ENCODE measurements around the gene NPIPB8.
"Not testable (repeated sequence)": the region's sequence is repeated elsewhere in the genome, so short reads cannot be mapped to it uniquely, and the experiment has no call there.

NPIPB8 gene

DNA sequence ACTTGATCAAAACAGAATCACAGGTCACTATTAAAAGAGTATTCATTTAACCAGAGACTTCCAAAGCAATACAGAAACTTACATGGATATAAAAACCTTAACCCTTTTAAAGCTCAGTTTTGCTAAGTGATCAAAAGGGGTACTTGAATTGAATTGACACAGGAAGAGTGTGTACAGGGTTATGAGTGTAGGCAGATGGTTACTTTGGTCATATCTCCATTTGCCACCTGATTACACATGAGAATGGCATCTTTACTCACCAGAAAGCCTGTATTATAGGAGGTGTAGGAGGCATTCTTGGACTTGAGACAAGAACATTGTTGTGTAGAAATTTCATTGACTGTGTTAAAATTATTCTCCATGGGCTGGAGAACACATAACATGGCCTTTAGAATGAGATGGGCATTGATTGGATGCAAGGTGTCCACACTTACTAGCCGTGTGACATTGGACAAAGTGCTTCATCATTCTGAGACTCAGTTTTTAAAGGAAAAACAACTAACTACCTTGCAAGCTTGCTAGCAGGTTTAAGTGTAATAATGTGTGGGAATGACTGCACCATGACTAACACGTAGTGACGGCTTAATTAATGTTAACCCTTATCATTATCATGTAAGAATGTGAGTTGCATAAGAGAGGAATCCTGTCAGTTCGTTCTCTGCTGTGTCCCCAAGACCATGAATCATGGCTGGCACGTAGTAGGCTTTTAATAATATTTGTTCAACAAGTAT is 1.6 kb upstream of the NPIPB8 start:
- DNase-seq, result not testable (repeated sequence)

DNA sequence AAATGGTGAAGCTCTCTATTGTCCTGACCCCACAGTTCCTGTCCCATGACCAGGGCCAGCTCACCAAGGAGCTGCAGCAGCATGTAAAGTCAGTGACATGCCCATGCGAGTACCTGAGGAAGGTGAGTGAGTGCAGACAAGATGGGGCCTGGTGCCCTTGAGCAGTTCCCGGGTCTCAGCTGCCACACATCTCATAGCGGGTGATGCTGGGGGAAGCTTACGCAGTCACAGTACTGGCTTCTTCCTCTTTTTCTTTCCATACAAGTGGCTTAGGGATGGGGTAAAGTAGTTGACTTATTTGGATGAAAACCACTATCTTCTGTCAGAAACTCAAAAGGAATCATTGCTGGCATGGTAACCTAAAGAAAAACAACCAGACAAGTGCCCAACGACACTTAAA is 494 bp downstream of the NPIPB8 start:
- DNase-seq, result not testable (repeated sequence)

DNA sequence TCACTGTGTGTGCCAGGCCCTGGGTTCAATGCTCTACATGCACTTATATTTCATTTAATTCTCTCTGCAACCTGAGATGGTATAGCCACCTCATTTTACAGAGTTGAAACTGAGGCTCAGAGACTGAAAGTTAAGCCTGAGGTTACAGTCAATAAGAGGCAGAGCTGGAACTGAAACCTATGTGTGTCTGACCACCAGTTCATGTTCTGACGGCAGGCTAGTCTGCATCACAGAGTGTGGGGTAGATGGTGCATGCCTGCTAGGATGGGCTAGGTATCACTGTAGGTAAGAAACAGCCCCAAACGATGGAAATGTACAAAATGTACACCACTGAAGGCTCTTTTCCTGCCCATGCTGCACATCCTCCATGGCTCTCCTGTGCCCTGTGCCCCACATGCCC is 2.1 kb downstream of the NPIPB8 start:
- not testable (repeated sequence) for DNase-seq

DNA sequence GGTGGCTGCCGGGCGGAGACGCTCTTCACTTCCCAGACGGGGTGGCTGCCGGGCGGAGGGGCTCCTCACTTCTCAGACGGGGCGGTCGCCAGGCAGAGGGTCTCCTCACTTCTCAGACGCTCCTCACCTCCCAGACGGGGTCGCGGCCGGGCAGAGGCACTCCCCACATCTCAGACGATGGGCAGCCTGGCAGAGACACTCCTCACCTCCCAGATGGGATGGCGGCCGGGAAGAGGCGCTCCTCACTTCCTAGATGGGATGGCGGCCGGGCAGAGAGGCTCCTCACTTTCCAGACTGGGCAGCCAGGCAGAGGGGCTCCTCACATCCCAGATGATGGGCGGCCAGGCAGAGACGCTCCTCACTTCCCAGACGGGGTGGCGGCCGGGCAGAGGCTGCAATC is 28.4 kb downstream of the NPIPB8 start:
- DNase-seq, result not testable (repeated sequence)

DNA sequence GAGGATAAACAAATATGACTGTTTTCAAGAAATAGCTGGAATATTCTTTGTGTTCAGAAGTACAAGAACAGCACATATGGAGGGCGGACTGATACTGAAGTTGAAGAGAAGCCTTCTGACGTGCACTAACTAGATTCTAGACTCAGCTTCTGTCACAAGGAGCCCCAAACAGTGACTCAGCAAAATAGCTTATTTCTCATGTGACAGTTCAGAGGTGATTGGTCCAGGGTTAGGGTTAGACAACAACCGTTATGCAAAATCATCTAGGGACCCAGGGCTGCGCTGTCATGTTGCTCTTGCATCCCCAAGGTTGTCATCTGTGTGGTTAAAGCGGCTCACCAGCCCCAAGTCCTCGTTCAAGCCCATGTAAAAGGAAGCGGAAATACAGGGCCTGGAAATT is 29.6 kb downstream of the NPIPB8 start:
- not testable (repeated sequence) for DNase-seq

DNA sequence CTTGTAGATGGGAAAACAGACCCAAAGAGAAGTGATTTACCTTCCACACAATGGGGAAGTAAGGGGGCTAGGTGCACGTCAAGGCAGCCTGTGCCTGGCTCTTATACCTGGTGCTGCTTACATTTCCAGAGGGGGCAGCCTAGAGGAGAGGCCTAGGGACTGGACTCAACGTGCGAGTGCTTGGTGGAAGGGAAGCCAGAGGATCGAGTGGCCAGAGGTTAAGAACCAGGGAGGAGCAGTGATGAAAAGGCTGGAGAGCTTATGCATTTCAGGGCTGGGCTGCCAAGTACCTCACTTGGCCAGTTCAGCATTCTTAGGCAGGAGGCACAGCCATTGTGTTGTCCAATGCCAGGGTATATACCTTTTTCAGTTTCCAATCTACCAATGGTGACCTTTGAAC is 30.3 kb downstream of the NPIPB8 start:
- not testable (repeated sequence) for DNase-seq

DNA sequence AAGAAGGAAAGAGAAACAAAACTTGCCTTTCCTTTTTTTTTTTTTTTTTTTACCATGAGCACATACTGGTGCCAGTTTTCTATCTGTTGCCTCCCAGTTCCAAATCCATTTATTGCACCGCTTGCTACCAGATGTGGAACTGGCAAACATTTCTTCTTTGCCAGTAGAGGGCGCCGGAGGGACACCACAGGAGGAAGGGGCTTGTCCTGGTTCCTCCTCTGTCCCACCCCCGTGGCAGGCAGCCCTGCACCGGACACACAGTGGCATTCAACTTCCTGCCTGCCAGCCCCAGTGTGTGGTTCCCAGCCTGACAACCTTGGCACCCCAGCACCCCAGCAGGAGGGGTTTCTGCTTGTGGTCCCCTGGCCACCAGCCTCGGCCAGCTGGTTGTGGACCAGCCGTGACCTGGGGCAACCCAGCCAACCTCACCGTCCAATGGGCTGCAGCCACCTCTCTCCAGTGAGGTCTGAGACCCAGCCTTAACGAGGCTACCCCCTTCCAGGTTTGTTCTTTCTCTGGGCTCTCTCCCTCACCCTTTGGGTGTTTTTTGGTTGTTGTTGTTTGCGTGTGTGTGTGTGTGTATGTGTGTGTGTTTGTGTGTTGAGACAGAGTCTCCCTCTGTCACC is 50.6 kb downstream of the NPIPB8 start:
- not testable (repeated sequence) for DNase-seq

DNA sequence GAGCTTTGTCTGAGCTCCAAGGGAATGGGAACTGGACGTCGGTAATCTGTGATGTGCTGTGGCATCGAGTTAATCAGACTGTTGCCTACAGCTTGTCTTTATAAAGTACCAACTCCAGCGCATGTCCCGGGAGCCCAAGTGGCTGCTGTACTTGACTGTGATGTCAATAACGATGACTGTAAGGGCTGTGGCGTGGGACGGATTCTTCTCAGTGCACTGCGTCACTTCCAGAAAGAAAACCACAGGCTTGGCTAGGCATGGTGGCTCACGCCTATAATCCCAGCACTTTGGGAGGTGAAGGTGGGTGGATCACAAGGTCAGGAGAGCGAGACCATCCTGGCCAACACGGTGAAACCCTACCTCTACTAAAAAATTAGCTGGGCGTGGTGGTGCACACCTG is 51.6 kb downstream of the NPIPB8 start:
- DNase-seq, result not testable (repeated sequence)

DNA sequence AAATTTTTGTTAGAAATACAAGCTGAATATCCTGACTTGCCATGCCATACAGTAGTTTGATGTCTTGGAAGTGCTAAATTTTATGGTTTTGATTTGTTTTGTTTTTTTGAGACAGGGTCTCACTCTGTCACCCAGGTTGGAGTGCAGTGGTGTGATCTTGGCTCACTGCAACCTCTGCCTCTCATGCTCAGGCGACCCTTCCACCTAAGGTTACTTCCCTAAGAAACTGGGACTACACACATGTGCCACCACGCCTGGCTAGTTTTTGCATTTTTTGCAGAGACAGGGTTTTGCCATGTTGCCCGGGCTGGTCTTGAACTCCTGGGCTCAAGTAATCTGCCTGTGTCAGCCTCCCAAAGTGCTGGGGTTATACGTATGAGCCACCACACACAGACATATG is 53.9 kb downstream of the NPIPB8 start:
- not testable (repeated sequence) for DNase-seq

DNA sequence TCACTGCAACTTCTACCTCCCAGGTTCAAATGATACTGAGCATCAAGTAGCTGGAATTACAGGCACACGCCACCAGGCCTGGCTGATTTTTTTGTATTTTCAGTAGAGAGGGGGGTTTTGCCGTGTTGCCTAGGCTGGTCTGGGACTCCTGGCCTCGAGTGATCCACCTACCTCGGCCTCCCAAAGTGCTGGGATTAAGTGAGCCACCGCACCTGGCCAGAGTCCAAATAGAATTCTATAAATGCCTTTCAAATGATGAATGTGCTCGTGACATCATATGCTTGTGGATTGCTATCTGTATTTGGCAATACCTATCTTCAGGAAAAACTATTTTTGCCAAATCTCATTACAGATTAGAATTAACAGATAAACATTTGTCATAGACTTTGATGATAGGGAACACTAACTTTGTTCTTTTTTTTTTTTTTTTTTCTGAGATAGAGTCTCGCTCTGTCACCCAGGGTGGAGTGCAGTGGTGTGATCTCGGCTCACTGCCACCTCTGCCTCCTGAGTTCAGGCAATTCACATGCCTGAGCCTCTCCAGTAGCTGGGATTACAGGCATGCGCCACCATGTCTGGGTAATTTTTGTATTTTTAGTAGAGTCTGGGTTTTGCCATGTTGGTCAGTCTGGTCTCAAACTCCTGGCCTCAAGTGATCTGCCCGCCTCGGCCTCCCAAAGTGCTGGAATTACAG is 55.5 kb downstream of the NPIPB8 start:
- not testable (repeated sequence) for DNase-seq

DNA sequence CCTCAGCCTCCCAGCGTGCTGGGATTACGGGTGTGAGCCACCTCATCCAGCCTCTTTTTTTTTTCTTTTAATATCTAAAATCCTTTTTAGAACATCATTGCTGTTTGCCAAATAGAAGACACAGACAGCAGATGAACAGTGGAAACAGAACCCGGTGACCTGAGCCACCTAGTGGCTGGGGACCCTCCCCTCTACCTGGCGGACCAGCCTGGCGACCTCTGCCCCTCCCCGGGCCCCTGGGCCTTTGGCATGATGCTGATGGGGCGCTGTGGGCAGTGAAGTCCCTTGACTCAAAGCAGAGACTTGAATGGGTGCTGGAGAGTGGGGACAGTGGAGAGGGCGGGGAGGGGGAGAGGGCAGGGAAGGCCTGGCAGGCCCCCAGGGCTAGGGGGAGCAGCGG is 61.9 kb downstream of the NPIPB8 start:
- DNase-seq, result not testable (repeated sequence)

DNA sequence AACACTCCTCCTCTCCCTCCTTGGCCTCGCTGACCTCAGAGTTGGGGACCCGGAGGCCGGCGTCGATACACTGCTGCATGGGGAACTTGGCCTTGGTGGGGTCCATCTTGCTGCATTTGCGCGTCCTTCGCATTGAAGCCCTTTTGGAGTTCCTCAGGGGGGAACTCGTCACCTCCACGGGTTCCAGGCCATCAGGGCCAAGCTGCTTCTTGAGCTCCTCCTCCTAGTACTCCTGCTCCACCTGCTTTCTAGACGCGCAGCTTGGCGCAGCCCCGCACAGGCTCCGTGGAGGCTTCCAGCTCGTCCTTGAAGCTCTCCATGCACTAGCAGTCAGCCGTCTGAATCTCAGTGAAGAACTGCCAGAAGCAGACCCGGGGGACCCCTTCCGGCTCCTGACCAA is 62.5 kb downstream of the NPIPB8 start:
- DNase-seq, result not testable (repeated sequence)

DNA sequence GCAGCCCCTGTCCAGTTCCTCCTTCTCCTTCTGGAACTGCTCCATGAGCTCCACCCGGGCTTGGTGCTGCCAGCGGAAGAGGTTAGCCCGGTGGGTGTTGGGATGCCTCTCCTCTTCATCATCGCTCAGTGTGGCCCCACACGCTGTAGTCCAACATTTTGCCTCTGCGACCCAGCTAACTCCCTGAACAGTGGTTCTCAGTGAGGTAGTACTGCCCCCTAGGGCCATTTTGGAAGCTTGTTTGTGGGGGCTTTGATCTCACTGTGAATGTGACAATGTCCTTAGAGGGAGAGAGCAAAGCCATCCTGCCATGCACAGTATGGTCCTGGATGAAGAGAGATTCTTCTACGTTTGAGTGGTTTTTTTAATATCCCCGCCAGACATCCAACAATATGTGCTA is 63.5 kb downstream of the NPIPB8 start:
- not testable (repeated sequence) for DNase-seq

DNA sequence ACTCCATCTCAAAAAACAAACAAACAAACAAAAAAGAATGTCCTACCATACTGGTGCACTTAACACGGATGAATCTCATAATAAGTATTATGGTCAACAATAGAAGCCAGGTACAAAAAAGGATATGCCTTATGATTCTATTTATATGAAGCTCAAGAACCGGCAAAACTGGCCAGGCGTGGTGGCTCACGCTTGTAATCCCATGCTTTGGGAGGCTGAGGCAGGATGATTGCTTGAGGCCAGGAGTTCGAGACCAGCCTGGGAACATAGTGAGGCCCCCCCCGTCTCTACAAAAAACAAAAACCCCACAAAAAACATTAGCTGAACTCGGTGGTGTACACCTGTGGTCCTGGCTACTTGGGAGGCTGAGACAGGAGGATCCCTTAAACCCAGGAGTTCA is 66.4 kb downstream of the NPIPB8 start:
- DNase-seq, result not testable (repeated sequence)

Measured in stimulated activated CD4-positive, alpha-beta T cell treated with anti-CD3 and anti-CD28 coated beads, Interleukin-2, amount 100 ng/mL, for 24 hours (primary cell).